GM18520 (cell line): ENCODE results near the gene ANXA1.

Source experiments
- ATAC-seq: cut with Tn5 transposase; IDR thresholded peaks from one replicate; pipeline ENCODE4 v1.9.1; 2021; ENCODE audit not compliant: unreplicated experiment

The ANXA1 gene

DNA sequence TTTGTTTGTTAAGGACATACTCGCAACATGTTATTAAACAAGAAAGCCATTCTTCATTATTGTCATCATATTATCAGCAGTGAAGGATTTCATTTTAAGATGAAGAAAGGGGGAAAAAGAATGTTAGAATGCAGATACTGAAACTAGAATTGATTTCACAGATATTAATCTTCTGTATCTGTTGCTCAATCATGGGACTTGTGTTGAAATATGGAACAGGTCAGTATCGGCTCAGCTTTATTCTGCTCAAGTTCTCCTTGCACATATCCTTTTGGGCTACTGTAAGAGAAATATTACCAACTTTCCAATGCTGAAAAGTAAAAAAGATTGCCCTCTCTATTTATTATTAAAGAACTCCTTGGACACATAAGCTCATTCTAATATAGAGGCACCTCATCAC lies 13.8 kb upstream of the ANXA1 start:
- ATAC-seq, result no peak

DNA sequence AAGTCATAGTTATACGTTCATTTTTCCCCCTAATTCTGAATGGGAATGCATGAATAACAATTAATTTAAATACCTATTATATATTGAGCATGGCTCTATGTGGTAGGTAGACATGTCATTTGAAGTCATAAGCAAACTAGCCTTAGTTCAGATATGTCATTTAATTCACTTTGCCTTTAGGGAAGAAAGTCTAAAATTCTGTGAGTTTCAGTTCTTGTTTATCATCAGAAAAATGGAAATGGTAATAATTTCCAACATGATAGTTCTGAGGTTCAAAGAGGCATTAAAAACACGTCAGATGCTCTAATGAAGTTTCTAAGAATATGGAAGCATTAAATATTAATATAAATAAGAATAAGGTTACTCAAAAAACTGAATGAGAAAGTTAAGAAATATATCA lies 13.1 kb upstream of the ANXA1 start:
- no peak for ATAC-seq

DNA sequence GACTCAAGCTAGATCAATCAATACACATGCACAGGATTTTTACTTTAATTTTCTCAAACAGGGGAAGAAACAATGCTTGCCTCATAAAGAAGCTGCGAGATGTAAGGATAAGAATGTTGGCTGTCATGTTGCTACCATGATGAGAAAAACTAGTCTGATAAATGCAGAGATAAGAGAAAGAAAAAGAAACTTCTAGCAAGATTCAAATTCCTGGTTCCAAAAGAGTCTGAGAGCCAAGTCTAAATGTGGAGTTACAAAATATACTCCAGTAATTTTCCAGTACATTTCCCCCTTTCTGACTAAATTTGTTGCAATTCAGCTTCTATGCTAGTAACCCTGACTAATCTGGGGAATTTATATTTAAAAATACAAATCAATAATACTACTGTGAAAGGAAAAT lies 10.4 kb upstream of the ANXA1 start:
- no peak for ATAC-seq

DNA sequence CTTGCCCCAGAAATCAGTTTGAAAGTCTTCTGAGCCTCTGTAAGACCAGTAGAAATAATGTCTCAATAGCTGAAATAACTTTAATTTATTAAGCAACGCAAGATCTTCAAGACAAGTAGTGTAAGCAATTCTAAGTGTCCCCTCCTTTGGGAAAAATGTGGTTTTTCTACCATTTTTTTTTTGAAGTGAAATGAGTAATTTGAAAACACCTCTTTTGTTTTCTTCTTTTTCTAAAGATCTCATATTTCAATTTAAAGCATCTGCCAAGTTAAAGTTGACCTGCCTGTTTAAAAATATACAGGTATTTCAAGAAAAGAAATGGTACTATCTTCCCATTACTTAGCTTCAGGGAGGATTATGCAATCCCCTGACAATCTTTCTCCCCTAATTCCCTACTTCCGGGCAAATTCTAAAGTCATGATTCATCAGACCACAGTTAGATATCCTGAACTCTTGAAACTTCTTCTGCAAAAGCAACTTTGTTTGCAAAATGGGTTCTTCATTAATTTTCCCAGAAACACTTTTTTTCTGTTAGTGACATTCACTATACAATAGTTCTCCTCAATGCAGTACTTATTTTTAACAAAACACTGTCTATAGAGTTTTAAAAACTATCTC lies 7.8 kb upstream of the ANXA1 start:
- ATAC-seq, result no peak

DNA sequence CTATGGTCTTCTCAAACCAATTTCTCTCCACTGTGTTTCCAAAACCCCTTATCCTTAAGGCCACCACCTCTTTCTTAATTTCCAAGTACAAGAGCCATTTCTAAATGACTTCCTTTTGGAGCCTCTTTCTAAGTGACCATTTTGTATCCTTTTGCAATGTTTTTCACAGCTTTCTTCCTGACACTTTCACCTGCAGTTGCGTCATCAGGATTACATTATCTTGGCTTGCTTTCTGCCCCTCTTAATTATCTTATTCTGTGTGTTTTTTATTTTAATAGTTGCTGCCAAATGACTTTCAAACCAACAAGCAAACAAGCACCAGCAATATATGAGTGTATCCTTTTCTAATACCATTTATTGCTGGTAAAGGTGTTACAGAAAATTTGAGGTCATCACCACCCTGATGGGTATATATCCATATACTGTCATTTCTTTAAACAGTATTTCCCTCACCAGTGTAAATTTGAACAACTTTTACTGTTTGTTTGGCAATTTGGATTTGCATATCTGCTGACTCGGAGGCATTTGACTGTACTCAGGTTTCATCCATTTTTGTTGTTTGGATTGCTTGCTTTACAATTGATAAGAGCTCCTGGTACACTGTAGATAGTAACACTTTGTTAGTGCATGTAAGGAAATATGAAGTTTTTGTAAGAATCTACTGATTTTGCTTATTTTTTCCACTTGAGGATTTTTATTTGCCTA lies 5.4 kb upstream of the ANXA1 start:
- ATAC-seq, result no peak

DNA sequence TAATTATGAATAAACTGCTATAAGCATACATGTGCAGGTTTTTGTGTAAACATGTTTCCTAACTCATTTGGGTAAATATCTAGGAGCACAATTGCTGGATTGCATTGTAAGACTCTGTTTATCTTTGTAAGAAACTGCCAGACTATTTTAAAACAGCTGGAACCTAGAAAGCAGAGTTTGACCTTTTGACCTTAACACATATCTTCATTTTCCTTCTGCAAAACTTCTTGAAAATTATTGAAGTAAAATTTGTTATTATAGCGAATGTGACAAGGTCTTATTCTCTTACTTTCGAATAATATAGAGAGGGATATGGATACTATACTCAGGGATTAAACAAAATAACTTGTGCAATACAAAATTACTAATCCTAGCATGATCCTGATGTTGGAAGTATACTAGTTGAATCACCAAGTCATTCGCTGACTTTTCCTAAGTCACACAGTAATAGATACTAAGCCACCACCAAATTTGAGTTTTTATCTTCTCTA lies 3.2 kb upstream of the ANXA1 start:
- no peak for ATAC-seq

DNA sequence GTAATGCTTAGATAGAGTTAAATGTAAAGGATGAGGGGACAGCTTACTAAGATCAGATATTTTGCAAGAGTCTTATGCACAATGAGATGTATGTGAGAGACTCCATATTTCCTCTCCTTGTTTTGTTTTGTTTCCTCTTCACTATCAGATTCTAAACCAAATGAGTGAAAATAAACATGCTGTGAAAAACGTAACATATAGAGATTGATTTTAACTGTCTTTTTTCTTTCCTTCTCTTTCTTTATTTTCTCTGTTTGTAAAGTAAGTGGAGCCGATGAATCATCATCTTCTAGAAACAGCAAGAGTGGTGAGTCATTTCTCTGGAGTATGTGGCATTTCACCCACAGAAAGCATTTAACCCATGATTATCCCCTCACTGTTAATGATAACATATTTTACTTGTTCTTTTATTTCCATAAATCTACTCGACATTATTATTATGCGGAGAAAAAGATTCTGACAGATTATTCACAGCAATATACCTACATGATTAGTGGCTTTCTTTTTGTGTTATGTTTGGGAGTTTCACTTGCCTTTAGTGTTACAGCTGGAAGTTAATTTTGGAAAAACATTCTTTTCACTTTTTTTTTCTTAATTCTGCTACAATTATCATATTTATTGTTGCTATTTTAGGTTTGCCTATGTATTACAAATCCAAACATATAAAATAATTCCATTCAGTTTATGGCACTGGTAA lies 2.1 kb upstream of the ANXA1 start:
- ATAC-seq, result peak; percentile 81

DNA sequence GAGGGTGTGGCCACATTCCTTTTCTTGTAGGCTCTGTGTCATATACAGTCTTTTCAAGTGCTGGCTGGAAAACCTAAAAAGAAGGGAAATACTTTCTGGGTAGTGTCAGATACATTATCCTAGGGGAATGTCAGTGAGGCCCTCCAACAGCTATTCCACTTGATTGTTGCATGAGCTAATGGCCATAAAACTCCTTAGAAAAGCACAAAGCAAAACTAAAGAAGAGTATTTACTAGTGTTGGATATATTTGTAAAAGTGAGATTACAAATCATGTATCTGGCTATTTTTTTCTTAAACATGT lies 829 bp downstream of the ANXA1 start:
- no peak for ATAC-seq

DNA sequence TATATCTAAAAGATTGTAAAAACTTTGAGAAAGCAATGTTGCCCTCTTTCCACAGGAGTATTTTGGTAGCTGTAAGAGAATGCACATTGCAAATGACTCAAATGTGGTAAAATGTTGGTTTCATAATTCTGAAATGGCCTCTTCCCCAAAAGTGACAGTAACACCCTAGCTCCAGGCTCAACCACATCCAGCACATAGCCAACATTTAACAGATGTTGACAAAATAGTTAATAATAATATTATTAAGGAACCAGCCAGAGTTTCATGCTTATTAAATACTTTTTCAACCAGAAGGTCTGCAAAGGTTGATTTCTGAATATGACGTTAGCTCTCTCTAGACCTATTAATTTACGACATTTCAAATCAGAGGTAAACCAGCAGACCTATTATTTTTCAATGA lies 1.3 kb downstream of the ANXA1 start:
- ATAC-seq, result peak; percentile 36

DNA sequence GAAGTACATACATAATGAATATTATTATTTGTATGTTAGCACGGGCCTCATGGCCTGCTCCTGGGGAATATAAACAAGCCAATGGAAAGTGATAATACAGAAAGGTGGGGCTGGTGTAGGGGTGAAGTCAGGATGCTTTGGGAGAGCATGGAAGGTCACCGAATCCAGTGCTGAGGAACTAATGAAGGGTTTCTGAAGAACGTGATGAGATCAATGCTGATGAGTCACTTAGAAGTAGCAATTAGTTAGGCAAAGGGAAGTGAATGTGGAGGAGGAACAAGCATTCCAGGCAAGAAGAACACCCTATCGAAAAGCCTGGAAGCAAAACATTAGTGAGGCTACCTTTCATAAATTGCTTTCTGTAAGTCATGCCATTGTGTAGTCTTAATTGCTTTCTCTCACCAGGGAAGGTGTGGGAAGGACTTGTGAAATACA lies 2.1 kb downstream of the ANXA1 start:
- no peak for ATAC-seq

DNA sequence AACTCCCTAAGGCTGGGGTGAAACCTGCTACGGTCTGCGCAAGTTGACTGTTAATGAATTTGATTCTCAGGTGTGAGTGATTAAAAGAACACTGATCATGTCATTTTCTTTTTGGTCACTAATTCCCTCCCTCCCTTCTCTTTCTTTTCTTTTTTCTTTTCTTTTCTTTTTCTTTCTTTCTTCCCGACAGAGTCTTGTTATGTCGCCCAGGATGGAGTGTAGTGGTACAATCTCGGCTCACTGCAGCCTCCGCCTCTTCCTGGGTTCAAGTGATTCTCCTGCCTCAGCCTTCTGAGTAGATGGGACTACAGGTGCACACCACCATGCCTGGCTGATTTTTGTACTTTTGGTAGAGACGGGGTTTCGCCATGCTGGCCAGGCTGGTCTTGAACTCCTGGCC lies 2.6 kb downstream of the ANXA1 start:
- ATAC-seq, result no peak

DNA sequence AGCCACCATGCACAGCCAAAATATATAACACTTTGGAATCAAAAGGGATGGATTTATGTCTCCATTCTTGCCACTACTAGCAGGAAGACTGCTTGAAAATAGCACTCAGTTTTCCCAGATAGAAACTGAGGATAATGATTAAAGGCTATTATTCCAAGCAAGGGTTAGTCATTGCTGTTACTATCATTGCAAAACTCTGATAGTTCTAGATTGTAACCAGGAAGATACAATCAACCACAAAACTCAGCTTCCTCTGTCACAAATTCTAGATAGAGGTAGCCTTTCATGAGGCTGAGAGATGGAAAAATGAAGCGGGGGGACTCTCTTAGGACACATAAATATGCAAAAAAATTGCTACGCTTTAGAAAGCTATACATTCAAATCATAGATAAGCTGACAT lies 3.1 kb downstream of the ANXA1 start:
- no peak for ATAC-seq

DNA sequence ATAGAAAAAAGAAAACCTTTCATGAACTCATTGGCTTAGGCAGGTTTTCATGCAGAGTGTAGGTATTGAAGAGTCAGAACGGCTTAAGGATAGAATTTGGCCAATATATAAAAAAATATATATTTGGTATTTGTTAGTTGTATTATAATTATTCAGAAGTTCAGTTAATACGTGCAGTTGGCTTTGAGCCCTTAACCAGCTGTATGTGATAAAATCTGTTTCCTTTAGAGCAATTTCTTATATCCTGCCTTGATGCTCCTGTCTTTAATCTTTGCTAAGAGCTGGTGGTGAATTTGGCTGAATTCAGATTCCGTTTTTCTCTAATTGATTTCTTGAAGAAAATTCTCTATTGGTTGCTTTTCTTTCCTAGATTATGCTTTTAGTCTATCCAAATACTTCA lies 3.7 kb downstream of the ANXA1 start:
- no peak for ATAC-seq

DNA sequence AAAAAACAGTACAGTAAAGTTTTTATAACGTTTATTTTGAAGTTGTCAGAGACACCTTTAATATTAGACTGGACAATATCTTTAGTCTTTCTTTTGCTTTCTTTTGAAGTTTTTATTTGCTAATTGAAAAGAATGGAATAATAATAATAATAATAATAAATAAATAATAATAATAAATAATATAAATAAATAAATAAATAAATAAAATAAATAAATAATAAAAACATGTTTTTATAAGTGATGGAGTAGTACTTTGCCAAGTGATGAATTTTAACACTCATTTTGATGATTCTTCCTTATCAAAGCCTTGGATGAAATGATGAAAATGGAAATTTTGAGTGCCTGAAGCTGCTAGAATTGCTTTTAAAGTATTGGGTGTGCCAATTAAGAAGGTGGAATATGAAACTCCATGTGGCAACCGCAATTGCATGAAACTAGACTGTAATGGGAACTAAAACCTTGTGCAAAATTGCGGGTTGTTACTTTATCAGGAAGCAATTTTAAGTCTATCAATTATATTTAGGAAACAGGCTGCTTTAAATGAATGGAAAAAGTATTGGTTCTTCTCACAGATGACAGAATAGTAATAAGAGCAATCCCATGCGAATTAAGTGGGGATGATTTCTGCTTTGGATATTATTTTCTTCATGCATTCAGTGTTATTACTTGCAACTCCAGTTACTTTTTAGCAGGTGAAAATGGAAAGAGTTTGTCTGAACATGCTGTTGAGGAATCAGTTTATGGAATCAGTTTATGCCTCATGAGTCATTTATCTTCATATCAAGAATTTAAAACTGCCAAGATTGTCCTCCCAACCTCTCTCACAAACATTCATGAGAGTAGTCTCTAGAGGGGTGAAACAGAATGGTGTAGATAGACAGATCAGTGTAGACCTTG lies 4.6 kb downstream of the ANXA1 start:
- no peak for ATAC-seq

DNA sequence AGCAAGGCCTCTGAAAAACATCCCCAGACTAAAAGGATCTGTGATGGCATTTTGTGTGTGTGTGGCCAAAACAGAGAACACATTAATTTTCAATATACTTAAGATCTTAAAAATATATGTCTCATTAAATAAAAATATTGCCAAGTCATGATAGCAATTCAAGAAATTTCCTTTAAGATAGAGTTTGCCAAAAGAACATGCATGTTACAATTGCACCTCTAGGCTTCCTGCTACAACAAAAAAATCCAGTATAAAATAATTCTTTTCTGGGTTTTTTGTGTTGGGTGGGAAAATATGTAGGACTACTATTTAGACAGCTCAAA lies 5.2 kb downstream of the ANXA1 start:
- ATAC-seq, result no peak

DNA sequence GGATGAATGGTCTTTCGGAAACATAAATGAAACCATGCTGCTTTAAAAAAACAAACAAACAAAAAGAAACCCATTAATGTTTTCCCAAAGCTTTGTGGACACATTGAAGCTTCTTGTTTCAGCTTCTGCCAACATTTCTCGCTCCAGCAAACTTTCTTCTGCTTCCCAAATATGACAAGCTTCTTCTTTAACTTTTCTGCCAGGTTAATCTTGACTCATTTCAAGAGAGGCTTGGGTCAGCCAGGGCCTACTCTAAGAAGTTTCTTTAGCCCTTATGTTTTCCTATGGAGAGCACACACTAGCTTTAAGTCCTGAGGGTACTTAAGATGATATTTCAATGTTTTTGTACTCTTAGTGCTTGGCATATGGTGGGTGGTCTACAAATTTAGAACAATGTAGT lies 6.1 kb downstream of the ANXA1 start:
- no peak for ATAC-seq

DNA sequence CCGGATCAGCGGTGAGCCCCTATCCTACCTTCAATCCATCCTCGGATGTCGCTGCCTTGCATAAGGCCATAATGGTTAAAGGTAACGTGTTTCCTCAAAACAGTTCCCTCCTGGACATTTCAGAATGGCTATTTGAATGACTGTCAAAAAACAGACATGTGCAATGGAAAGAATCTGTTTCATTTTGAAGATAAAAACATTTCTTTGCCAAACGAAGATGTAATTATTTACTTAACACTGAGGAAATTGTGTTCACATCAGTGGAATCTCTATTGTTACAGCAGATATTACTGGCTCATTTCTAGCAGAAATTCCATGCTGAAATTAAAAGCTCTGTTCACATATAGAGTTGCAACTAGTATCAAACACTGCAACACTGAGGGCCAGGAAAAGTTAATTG lies 7.1 kb downstream of the ANXA1 start:
- no peak for ATAC-seq

DNA sequence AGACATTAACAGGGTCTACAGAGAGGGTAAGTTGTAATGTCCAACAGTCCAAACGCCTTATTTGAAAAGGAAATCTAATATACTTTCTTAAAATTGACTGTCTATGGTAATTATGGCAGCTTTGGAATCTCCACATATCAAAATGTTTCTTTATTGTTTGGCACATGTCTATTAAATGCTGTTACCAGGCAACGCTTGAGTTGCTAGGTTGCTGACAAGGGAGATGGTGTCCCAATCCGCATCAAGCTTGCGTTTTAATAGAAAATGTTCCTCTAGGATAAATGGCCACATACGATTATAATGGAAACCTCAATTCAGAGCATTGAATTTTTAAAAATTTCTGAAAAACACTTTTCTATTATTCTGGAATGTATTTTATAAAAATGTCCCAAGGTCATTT lies 9.2 kb downstream of the ANXA1 start:
- no peak for ATAC-seq

DNA sequence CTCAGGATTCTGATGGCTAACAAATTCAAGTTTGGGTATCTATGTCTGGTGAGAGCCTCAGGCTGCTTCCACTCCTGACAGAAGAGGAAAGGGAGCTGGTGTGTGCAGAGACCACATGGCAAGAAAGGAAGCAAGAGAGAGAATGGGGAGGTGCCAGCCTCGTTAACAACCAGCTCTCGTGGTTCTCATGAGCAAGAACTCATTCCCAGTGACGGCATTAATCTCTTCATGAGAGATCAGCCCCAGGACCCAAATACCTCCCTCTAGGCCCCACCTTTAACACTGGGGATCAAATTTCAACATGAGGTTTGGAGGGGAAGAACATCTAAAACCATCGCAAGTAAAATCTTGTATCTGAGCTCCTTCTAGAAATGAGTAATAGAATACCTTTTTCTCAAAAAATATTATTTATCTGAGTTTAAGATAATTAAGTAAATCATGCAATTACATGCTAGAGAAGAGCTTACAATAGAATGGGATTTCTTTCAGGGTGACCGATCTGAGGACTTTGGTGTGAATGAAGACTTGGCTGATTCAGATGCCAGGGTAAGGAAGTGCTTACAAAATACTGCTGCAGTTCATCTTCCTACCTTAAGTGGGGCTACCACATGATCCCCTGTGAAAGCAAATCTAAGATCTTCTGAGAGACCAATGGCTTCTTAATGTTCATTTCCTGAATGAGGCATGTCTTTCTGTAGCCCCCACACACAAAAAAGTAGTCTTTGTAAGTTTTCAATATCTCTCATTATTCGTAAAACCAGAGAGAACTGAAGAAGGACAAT lies 11.5 kb downstream of the ANXA1 start:
- no peak for ATAC-seq

DNA sequence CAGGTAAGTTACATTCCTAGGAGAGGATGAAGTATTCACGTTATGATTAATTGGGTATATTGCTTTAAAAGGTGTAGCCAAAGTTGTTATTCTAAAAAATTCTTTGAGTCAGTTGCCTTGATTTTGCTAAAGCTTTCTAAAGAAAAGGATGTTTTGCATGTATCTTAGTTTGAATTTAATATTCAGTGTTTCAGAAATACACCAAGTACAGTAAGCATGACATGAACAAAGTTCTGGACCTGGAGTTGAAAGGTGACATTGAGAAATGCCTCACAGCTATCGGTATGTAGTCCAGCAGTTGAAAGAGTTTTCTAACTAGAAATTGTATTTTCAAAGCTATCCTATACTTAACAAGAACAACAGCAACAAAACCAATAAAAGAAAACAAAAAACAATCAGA lies 14.2 kb downstream of the ANXA1 start:
- no peak for ATAC-seq

DNA sequence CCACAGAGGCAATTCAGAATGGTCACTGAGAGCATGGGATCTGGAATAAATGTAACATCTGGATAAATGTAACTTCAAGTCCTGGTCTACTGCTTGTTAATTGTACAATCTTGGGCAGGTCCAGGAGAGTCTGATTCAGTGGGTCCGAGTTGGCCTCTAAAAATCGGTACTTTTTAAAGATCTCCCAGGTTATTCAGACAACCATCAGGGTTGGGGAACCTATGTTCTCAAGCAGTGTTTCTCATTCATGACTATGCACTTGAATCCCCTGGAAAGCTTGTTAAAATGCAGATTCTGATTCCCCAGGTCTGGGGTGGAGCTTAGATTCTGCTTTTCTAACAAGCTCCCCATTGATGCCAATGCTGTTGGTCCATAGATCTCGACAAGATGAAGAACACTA lies 14.8 kb downstream of the ANXA1 start:
- no peak for ATAC-seq
